Measurements from ENCODE around the gene ZNF441. TPM values are rescaled to one million over a fixed set of nuclear protein-coding genes. Genes with fewer than 3 reads are reported as not detected.
"Not testable (repeated sequence)": the region's sequence is repeated elsewhere in the genome, so short reads cannot be mapped to it uniquely, and the experiment has no call there.

Gene ZNF441
- total RNA-seq, 2 experiments from 2014 or later: 8.3 to 8.9 TPM

DNA sequence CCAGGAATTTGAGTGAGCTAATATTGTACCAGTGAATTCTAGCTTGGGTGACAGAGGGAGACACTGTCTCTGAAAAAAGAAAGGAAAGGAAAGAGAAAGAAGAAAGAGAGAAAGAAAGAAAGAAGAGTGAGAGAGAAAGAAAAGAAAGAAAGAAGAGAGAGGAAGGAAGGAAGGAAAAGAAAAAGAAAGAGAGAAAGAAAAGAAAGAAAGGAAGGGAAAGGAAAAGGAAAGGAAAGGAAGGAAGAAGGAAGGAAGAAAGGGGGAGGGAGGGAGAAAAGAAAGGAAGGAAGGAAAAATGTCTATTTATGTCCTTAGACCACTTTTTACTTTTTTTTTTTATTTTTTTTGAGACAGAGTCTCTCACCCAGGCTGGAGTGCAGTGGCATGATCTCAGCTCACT, 26.1 kb downstream of the ZNF441 start:
- no peak overlapping the region for H3K4me3 Mint-ChIP-seq
- H3K36me3 Mint-ChIP-seq (ENCODE audit: low read depth): no peaks in the 10 kb centered on the region
- peaks cover 7% of the 10 kb centered on the region for H3K4me1 Mint-ChIP-seq
- H3K27me3 Mint-ChIP-seq: peaks cover 3% of the 10 kb centered on the region
- ChIA-PET CTCF (no interaction called here), POLR2A (no interaction called here)
- DNase-seq: no peak
- no peak overlapping the region for H3K27ac Mint-ChIP-seq
- peaks cover 36% of the 10 kb centered on the region for H3K9me3 Mint-ChIP-seq

DNA sequence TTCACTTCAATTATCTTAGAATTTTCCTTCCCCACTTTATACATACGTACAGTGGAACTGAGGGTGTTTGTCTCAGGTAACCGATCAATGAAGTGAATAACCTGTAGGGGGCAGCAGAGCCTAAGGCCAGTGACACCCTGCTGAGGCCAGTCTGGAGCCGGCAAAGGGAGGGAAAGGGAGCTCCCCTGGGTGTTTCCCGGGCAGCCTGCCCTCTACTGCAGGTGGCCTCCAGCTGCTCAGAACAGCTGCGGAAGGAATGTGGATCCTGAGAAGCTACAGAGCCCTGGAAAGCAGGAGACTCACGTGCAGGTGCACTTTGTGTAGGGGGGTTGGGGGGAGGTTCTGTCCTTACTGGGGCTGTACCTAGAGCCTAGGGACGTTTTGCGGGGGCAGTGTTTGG, 30.7 kb downstream of the ZNF441 start:
- no peak overlapping the region for H3K4me3 Mint-ChIP-seq
- peaks cover 2% of the 10 kb centered on the region for H3K36me3 Mint-ChIP-seq (ENCODE audit: low read depth)
- CTCF ChIA-PET: interaction anchor here (0.5 to 3.2 kb wide), 16 partner anchors 13 to 605 kb away, joined by 3 to 22 read pairs (median 4); partner anchors contain the start of genes ZNF136, ZNF20, ZNF440 and ZNF763
- peaks cover 20% of the 10 kb centered on the region for H3K9me3 Mint-ChIP-seq
- peaks cover 15% of the 10 kb centered on the region for H3K4me1 Mint-ChIP-seq
- DNase-seq: peak; percentile 76
- peaks cover 3% of the 10 kb centered on the region for H3K27me3 Mint-ChIP-seq
- no peak overlapping the region for H3K27ac Mint-ChIP-seq
- POLR2A ChIA-PET: interaction anchor here (0.6 to 1.5 kb wide), 6 partner anchors 10 to 294 kb away, joined by 3 to 6 read pairs (median 4); partner anchors contain the start of genes ZNF440 and ZNF441

DNA sequence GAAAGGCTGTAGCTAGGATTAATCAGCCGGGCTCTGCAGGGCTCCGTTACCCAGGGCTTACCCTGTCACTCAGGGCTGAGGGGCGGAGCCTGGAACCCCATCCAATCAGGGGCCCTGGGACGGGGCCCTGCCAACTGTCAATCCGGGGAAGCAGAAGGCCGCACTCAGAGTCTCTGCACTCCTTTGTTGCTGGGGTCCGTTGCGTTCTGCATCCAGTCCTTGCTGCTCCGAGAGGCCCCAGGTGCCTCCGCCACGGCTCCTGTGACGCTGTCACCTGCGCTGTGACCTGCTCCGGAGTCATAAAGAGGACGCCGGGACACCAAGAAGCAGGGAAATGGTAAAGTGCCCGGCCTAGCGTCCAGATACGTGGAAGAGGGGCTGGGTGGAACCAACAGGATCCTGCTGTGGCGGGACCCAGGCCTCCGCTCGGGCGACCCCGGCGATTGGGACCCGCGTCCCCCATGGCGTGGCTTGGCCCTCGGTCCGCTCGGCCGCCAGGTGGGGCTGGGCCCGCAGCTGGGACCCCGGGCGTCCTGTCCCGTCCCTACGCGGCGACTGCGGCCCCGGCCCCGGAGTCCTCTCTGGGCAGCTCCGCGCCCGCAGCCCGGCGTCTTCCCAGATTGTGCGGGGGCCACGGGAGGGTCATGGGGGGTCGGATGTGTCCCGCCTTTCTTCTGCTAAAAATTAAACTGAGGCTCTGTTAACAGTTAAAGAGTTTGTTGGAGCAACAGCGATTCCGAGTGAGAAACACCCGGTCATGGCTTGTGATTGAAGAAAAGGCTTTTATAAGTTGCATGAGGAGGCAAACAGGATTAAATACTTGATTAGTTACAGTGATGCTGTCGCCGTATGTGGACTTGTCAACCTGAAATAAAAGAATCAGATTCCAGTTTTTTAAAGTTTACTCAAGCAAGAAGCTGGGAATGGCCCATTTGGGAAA, 31.9 kb downstream of the ZNF441 start, which contains the start of gene ZNF491:
ZNF491 (plus strand) TSS at position 133 of the 940 bp plus-strand sequence. CDS start 7,431 bp downstream, outside the sequence.
- peak within 1 kb of the TSS; percentile 79 for H3K4me3 Mint-ChIP-seq
- POLR2A ChIA-PET: interaction anchor here (0.9 to 1.5 kb wide), 6 partner anchors 9 to 292 kb away, joined by 3 to 6 read pairs (median 3); partner anchors contain the start of genes ZNF440 and ZNF441
- peaks cover 20% of the 10 kb centered on the region for H3K9me3 Mint-ChIP-seq
- DNase-seq: peak; percentile 83
- peaks cover 2% of the 10 kb centered on the region for H3K36me3 Mint-ChIP-seq (ENCODE audit: low read depth)
- H3K27me3 Mint-ChIP-seq: peaks cover 3% of the 10 kb centered on the region
- CTCF ChIA-PET: interaction anchor here (0.5 to 3.2 kb wide), 13 partner anchors 12 to 444 kb away, joined by 3 to 22 read pairs (median 5); partner anchors contain the start of genes ZNF136, ZNF20, ZNF440 and ZNF441
- peaks cover 15% of the 10 kb centered on the region for H3K4me1 Mint-ChIP-seq
- peak within 1 kb of the TSS; percentile 54 for H3K27ac Mint-ChIP-seq

DNA sequence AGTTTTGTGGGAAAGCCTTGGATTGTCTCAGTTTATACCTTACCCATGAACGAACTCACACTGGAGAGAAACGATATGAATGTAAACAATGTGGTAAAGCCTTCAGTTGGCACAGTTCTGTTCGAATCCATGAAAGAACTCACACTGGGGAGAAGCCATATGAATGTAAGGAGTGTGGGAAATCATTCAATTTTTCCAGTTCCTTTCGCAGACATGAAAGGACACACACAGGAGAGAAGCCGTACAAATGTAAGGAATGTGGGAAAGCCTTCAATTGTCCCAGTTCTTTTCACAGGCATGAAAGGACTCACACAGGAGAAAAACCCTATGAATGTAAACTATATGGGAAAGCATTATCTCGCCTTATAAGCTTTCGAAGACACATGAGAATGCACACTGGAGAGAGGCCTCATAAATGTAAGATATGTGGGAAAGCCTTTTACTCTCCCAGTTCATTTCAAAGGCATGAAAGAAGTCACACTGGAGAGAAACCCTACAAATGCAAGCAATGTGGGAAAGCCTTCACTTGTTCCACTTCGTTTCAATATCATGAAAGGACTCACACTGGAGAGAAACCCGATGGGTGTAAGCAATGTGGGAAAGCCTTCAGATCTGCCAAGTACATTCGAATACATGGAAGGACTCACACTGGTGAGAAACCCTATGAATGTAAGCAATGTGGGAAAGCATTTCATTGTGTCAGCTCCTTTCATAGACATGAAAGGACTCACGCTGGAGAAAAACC, 39.7 kb downstream of the ZNF441 start:
- Mint-ChIP-seq H3K27me3 (no peaks in the 10 kb centered on the region), H3K27ac (no peak overlapping the region), H3K36me3 (ENCODE audit: low read depth) (peaks cover 18% of the 10 kb centered on the region), H3K4me1 (no peaks in the 10 kb centered on the region), H3K9me3 (peaks cover 56% of the 10 kb centered on the region), H3K4me3 (no peak overlapping the region)
- no peak for DNase-seq
- ChIA-PET CTCF (no interaction called here), POLR2A (no interaction called here)

DNA sequence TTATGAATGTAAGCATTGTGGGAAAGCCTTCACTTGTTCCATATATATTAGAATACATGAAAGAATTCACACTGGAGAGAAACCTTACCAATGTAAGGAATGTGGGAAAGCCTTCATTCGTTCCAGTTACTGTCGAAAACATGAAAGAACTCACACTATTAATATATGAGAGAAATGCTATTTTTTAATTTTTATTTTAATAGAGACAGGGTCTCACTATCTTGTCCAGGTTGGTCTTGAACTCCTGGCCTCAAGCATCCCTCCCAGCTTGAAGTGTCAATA, 40.2 kb downstream of the ZNF441 start:
- no peaks in the 10 kb centered on the region for H3K4me1 Mint-ChIP-seq
- H3K27ac Mint-ChIP-seq: no peak overlapping the region
- DNase-seq: no peak
- peaks cover 18% of the 10 kb centered on the region for H3K36me3 Mint-ChIP-seq (ENCODE audit: low read depth)
- ChIA-PET POLR2A (interaction anchor here (1.5 kb wide), 1 partner anchor 9 kb away, joined by 3 read pairs; the partner anchor contains the start of gene ZNF491), CTCF (no interaction called here)
- H3K4me3 Mint-ChIP-seq: no peak overlapping the region
- H3K9me3 Mint-ChIP-seq: peaks cover 56% of the 10 kb centered on the region
- no peaks in the 10 kb centered on the region for H3K27me3 Mint-ChIP-seq

DNA sequence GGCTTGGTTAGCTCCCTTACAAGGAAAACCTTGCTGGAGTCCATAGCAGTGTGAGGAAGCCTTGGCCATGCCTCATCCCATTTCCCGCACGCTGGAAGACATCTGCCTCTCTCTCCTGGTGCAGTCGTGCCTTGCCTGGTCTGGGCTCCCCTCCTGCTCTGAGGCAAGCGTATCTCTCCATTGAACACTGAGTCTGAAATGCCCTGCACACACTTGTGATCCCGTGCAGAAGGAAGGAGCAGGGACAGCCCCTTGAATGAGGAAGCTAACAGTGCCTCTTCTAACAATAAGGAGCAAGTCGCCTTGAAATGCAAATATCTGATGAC, 46.9 kb downstream of the ZNF441 start:
- Mint-ChIP-seq H3K4me3 (peak overlapping the region; percentile 85), H3K27ac (peak overlapping the region; percentile 75), H3K4me1 (peaks cover 18% of the 10 kb centered on the region), H3K9me3 (peaks cover 35% of the 10 kb centered on the region), H3K36me3 (ENCODE audit: low read depth) (peaks cover 32% of the 10 kb centered on the region), H3K27me3 (no peaks in the 10 kb centered on the region)
- no peak for DNase-seq
- POLR2A ChIA-PET: interaction anchor here (0.8 to 2.3 kb wide), 5 partner anchors 13 to 519 kb away, joined by 3 to 7 read pairs (median 3); partner anchors contain the start of genes ZNF439 and ZNF563
- CTCF ChIA-PET: interaction anchor here (1.7 to 3.1 kb wide), 2 partner anchors 16 to 110 kb away, joined by 8 to 14 read pairs; partner anchors contain the start of gene ZNF491

DNA sequence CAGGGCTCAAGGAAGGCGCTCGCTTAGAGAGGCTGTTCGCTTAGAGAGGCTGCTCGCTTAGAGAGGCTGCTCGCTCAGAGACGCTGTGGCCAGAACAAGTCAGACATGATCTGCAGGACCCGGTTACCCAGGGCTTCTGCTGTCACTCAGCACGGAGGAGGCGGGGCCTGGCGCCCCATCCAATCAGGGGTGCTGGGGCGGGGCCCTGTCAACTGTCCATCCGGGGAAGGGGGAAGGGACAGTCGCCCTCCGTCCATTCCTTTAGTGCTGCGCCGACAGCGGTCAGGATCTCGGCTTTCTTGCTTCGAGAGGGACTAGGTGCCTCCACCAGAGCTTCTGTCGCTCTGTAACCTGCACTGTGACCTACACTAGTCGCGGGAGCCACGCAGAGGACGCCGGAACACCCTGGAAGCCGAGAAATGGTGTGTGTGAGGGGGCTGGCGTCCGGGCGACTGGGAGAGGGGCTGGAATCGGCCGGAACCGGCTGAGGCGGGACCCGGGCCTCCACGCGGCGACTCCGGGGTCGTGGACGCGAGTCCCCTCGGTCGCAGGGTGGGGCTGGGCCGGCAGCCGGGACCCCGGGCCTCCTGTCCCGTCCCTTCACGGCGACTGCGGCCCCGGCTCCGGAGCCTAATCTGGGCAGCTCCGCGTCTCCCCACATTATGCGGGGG, 47.4 kb downstream of the ZNF441 start, which contains the start of gene ZNF440:
ZNF440 (plus strand) TSS at position 245 of the 671 bp plus-strand sequence; CDS start at position 420, 175 bp downstream.
- H3K27ac Mint-ChIP-seq: peak within 1 kb of the TSS; percentile 75
- peaks cover 34% of the 10 kb centered on the region for H3K36me3 Mint-ChIP-seq (ENCODE audit: low read depth)
- no peaks in the 10 kb centered on the region for H3K27me3 Mint-ChIP-seq
- H3K4me3 Mint-ChIP-seq: peak within 1 kb of the TSS; percentile 85
- POLR2A ChIA-PET: interaction anchor here (0.8 to 2.3 kb wide), 6 partner anchors 14 to 519 kb away, joined by 3 to 7 read pairs (median 3); partner anchors contain the start of genes ZNF136, ZNF439 and ZNF563
- H3K9me3 Mint-ChIP-seq: peaks cover 31% of the 10 kb centered on the region
- CTCF ChIA-PET: interaction anchor here (1.7 to 3.1 kb wide), 2 partner anchors 17 to 110 kb away, joined by 8 to 14 read pairs; partner anchors contain the start of gene ZNF491
- H3K4me1 Mint-ChIP-seq: peaks cover 18% of the 10 kb centered on the region
- peak; percentile 90 for DNase-seq

DNA sequence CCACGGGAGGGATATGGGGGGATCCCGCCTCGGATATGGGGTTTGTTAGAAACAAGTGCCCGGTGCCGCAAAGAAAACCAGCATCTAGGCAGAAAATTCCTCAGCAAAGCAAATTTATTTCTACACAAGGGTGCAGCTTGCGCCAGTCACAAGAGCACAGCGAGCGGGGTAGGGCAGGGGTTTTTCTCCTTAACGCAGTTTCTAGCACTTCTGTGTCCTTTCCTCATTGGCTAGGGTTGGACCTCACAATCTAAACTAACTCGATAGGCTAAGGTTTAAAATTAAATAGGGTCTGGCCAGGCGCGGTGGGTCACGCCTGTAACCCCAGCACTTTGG, 47.9 kb downstream of the ZNF441 start:
- Mint-ChIP-seq H3K9me3 (peaks cover 31% of the 10 kb centered on the region), H3K27me3 (no peaks in the 10 kb centered on the region), H3K4me1 (peaks cover 18% of the 10 kb centered on the region), H3K36me3 (ENCODE audit: low read depth) (peaks cover 34% of the 10 kb centered on the region), H3K4me3 (peak overlapping the region; percentile 78), H3K27ac (no peak overlapping the region)
- ChIA-PET POLR2A (interaction anchor here (0.8 to 2.3 kb wide), 5 partner anchors 14 to 518 kb away, joined by 3 to 7 read pairs (median 3); partner anchors contain the start of genes ZNF136 and ZNF563), CTCF (interaction anchor here (1.7 to 3.1 kb wide), 2 partner anchors 17 to 109 kb away, joined by 8 to 14 read pairs; partner anchors contain the start of gene ZNF491)
- no peak for DNase-seq

DNA sequence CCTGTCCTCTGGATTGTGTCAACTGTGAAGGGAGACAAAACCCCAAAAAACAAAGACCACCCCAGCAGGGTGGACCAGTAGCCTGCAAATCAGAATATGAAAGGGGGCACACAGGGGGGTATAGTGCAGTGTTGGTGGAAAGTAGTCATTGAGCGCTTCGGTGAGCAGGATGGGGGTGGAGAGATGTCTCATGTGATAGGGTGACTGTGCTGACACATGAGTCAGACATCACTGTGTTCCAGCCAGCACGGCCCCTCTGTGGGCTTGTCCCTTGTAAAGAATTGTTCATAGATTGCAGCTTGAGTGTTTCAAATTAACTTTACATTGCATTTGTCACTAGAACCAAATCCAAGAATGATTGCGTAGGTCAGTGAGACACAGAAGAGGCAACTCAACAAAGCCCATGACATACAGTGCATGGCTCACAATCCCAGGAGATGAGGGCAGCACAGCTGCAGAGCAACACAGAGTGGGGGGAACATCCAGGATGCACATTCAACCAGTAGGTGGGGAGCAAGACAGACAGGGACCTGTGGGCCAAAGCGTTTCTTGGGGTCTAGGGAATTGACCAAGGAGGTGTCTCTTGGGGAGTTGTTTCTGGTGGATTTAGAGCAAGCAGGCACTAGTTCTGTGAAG, 54.8 kb downstream of the ZNF441 start:
- Mint-ChIP-seq H3K4me3 (no peak overlapping the region), H3K27me3 (no peaks in the 10 kb centered on the region), H3K4me1 (no peaks in the 10 kb centered on the region), H3K9me3 (peaks cover 36% of the 10 kb centered on the region), H3K36me3 (ENCODE audit: low read depth) (peaks cover 47% of the 10 kb centered on the region), H3K27ac (no peak overlapping the region)
- CTCF ChIA-PET: no interaction called here
- DNase-seq: no peak
- POLR2A ChIA-PET: no interaction called here

DNA sequence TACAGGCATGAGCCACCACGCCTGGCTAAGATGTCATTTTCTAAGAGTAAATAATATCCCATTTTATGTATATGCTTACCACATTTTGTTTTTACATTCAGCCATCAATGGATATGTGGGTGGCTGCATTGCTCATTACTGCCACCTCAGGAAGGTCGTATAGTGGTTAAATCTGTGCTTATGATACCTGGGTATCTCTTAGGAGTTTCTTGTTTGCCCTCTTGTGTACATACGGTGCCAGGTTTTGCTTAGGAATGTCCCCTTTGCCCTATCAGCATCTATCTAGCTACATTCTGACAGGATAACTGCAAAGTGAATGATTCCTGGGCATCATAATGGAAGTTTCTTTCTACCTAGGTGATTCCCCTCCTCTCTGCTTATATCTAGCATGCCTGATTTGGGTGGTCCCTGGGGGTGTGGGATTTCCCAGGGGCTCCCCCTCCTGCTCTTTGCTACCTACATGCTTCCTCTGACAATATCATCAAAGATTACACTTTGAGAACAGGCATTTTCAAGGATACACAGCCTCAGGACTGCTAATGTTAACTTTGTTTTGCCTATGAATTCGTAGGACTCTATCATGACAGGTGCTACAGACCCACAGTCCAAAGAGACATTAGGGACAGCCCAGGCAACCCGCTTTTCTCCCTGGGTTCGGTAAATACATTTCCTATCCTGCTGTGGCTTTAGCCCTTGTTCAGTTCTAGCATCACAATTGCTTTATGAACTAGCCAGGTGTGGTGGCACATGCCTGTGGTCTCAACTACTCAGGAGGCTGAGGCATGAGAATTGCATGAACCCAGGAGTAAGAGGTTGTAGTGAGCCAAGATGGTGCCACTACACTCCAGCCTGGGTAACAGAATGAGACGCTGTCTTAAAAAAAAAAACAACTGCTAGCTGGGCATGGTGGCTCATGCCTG, 62.4 kb downstream of the ZNF441 start:
- Mint-ChIP-seq H3K9me3 (peaks cover 60% of the 10 kb centered on the region), H3K36me3 (ENCODE audit: low read depth) (peaks cover 75% of the 10 kb centered on the region)
- H3K27me3 Mint-ChIP-seq, H3K4me3 Mint-ChIP-seq, DNase-seq, H3K27ac Mint-ChIP-seq, CTCF ChIA-PET, H3K4me1 Mint-ChIP-seq, POLR2A ChIA-PET: not testable (repeated sequence)

DNA sequence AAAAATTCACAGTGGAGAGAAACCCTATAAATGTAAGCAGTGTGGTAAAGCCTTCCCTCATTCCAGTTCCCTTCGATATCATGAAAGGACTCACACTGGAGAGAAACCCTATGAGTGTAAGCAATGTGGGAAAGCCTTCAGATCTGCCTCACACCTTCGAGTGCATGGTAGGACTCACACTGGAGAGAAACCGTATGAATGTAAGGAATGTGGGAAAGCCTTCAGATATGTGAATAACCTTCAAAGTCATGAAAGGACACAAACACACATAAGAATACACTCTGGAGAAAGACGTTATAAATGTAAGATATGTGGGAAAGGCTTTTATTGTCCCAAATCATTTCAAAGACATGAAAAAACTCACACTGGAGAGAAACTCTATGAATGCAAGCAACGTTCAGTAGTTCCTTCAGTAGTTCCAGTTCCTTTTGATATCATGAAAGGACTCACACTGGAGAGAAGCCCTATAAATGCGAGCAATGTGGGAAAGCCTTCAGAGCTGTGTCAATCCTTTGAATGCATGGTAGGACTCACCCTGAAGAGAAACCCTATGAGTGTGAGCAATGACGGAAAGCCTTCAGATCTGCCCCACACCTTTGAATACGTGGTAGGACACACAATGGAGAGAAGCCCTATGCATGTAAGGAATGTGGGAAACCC, 65.6 kb downstream of the ZNF441 start:
- Mint-ChIP-seq H3K27me3 (no peaks in the 10 kb centered on the region), H3K36me3 (ENCODE audit: low read depth) (peaks cover 66% of the 10 kb centered on the region), H3K9me3 (peaks cover 67% of the 10 kb centered on the region), H3K27ac (no peak overlapping the region), H3K4me1 (no peaks in the 10 kb centered on the region), H3K4me3 (no peak overlapping the region)
- no peak for DNase-seq
- ChIA-PET CTCF (no interaction called here), POLR2A (no interaction called here)
